GM21576 (cell line): ENCODE results near the gene SLC1A1.
"Not testable (repeated sequence)": the region's sequence is repeated elsewhere in the genome, so short reads cannot be mapped to it uniquely, and the experiment has no call there.

Experiments used
- ATAC-seq: cut with Tn5 transposase; IDR thresholded peaks from one replicate; pipeline ENCODE4 v1.9.1; 2021; ENCODE audit warnings: mild to moderate bottlenecking, moderate library complexity; ENCODE audit not compliant: unreplicated experiment

The SLC1A1 gene

GRCh38 chr9:4540425-4540824 is 50.2 kb downstream of the SLC1A1 start:
- ATAC-seq = no peak

- no peak for ATAC-seq
These were observed 51.0 kb downstream of the SLC1A1 start for GRCh38 chr9:4541281-4541680.

- no peak for ATAC-seq
These were observed 51.6 kb downstream of the SLC1A1 start for GRCh38 chr9:4541856-4542255.

- not testable (repeated sequence) for ATAC-seq
These were observed 54.4 kb downstream of the SLC1A1 start for GRCh38 chr9:4544714-4545113.

GRCh38 chr9:4547016-4547415 is 56.7 kb downstream of the SLC1A1 start:
- no peak for ATAC-seq

GRCh38 chr9:4548811-4549725 is 58.8 kb downstream of the SLC1A1 start:
- peak; percentile 49 for ATAC-seq

GRCh38 chr9:4549751-4550295 is 59.6 kb downstream of the SLC1A1 start:
- no peak for ATAC-seq

- ATAC-seq = no peak
These were observed 60.7 kb downstream of the SLC1A1 start for GRCh38 chr9:4550777-4551484.

GRCh38 chr9:4553951-4554381 is 63.7 kb downstream of the SLC1A1 start:
- ATAC-seq = no peak

- no peak for ATAC-seq
These were observed 65.0 kb downstream of the SLC1A1 start for GRCh38 chr9:4555236-4555635.

GRCh38 chr9:4558371-4558998 is 68.2 kb downstream of the SLC1A1 start:
- ATAC-seq = no peak

GRCh38 chr9:4559261-4560182 is 69.3 kb downstream of the SLC1A1 start:
- peak; percentile 72 for ATAC-seq

GRCh38 chr9:4563105-4563504 is 72.8 kb downstream of the SLC1A1 start:
- no peak for ATAC-seq

- ATAC-seq = no peak
These were observed 76.5 kb downstream of the SLC1A1 start for GRCh38 chr9:4566806-4567205.

GRCh38 chr9:4567601-4568000 is 77.3 kb downstream of the SLC1A1 start:
- no peak for ATAC-seq

- ATAC-seq = no peak
These were observed 78.8 kb downstream of the SLC1A1 start for GRCh38 chr9:4569101-4569500.

- ATAC-seq = no peak
These were observed 82.0 kb downstream of the SLC1A1 start for GRCh38 chr9:4572184-4572826.

GRCh38 chr9:4573176-4573575 is 82.9 kb downstream of the SLC1A1 start:
- ATAC-seq = no peak

- ATAC-seq = no peak
These were observed 83.5 kb downstream of the SLC1A1 start for GRCh38 chr9:4573634-4574389.
